ENCODE measurements around the gene TTC7B. TPM values are rescaled to one million over a fixed set of nuclear protein-coding genes. Genes with fewer than 3 reads are reported as not detected.

The TTC7B gene
- total RNA-seq, 1 donor from 2014 or later = 40.3 TPM

GRCh38 chr14:90491911-90492531, 324.2 kb downstream of the TTC7B start:
- no peak overlapping the region for H3K4me3 Mint-ChIP-seq (ENCODE audit: unreplicated experiment)
- no peak for TF ChIP-seq CTCF (IDR thresholded peaks at IDR 0.05)
- H3K4me1 Mint-ChIP-seq (ENCODE audit: low read depth) = peaks cover 23% of the 10 kb centered on the region
- no peaks in the 10 kb centered on the region for H3K9me3 Mint-ChIP-seq (ENCODE audit: low read depth)
- no peak overlapping the region for H3K27ac Mint-ChIP-seq (ENCODE audit: unreplicated experiment)
- H3K36me3 Mint-ChIP-seq (ENCODE audit: low read depth) = no peaks in the 10 kb centered on the region
- DNase-seq (ENCODE audit: low spot score) = peak; percentile 75
- H3K27me3 Mint-ChIP-seq (ENCODE audit: low read depth) = no peaks in the 10 kb centered on the region

GRCh38 chr14:90491221-90491885, 324.9 kb downstream of the TTC7B start:
- no peaks in the 10 kb centered on the region for H3K36me3 Mint-ChIP-seq (ENCODE audit: low read depth)
- peak overlapping the region; percentile 23 for H3K27ac Mint-ChIP-seq (ENCODE audit: unreplicated experiment)
- DNase-seq (ENCODE audit: low spot score) = peak; percentile 67
- H3K4me3 Mint-ChIP-seq (ENCODE audit: unreplicated experiment) = no peak overlapping the region
- H3K27me3 Mint-ChIP-seq (ENCODE audit: low read depth) = no peaks in the 10 kb centered on the region
- H3K4me1 Mint-ChIP-seq (ENCODE audit: low read depth) = peaks cover 30% of the 10 kb centered on the region
- TF ChIP-seq CTCF (IDR thresholded peaks at IDR 0.05) = no peak
- H3K9me3 Mint-ChIP-seq (ENCODE audit: low read depth) = no peaks in the 10 kb centered on the region

- no peaks in the 10 kb centered on the region for H3K27me3 Mint-ChIP-seq (ENCODE audit: low read depth)
- peak; percentile 41 for DNase-seq (ENCODE audit: low spot score)
- H3K4me1 Mint-ChIP-seq (ENCODE audit: low read depth) = peaks cover 30% of the 10 kb centered on the region
- no peak overlapping the region for H3K27ac Mint-ChIP-seq (ENCODE audit: unreplicated experiment)
- H3K36me3 Mint-ChIP-seq (ENCODE audit: low read depth) = no peaks in the 10 kb centered on the region
- no peaks in the 10 kb centered on the region for H3K9me3 Mint-ChIP-seq (ENCODE audit: low read depth)
- no peak overlapping the region for H3K4me3 Mint-ChIP-seq (ENCODE audit: unreplicated experiment)
- TF ChIP-seq CTCF (IDR thresholded peaks at IDR 0.05) = no peak
These were observed 325.5 kb downstream of the TTC7B start for GRCh38 chr14:90490720-90491050.

- peak; percentile 11 for DNase-seq (ENCODE audit: low spot score)
- H3K27me3 Mint-ChIP-seq (ENCODE audit: low read depth) = no peaks in the 10 kb centered on the region
- no peaks in the 10 kb centered on the region for H3K36me3 Mint-ChIP-seq (ENCODE audit: low read depth)
These were observed 326.1 kb downstream of the TTC7B start for GRCh38 chr14:90489916-90490719.

More at GRCh38 chr14:90489916-90490719, 326.1 kb downstream of the TTC7B start:
- H3K27ac Mint-ChIP-seq (ENCODE audit: unreplicated experiment) = no peak overlapping the region
- TF ChIP-seq CTCF (IDR thresholded peaks at IDR 0.05) = no peak
- no peak overlapping the region for H3K4me3 Mint-ChIP-seq (ENCODE audit: unreplicated experiment)
- H3K4me1 Mint-ChIP-seq (ENCODE audit: low read depth) = peaks cover 30% of the 10 kb centered on the region
- no peaks in the 10 kb centered on the region for H3K9me3 Mint-ChIP-seq (ENCODE audit: low read depth)
